ENCODE results near the gene PPM1D.

GRCh38 chr17:60637683-60638082, 37.7 kb downstream of the PPM1D start:
- TF ChIP-seq CTCF (IDR thresholded peaks at IDR 0.05) (no peak), ZFX (IDR thresholded peaks at IDR 0.05; ENCODE audit: borderline replicate concordance) (no peak)

Measured in 22Rv1 (cell line).